B cell (primary cell): Measurements from ENCODE around the gene IGSF9. TPM values are rescaled to one million over a fixed set of nuclear protein-coding genes. Genes with fewer than 3 reads are reported as not detected.

Source experiments
- ATAC-seq: fragments of 200-7000 bp; cut with Tn5 transposase; one replicate; pipeline ENCODE4 v1.10.0; 2021; ENCODE audit warnings: low read depth, mild to moderate bottlenecking, moderate number of reproducible peaks, moderate library complexity
- CTCF ChIA-PET: fragments of 350-600 bp; sonication (Branson Sonifier 250); formaldehyde crosslinking; loops from one replicate; lab custom pipeline; 2021; ENCODE audit warnings: antibody characterized with exemption, inconsistent platforms; lab: Charles Lee
- POLR2A ChIA-PET: fragments of 350-600 bp; sonication (Branson Sonifier 250); formaldehyde crosslinking; loops from one replicate; lab custom pipeline; 2021; ENCODE audit warnings: antibody characterized with exemption; lab: Charles Lee
- DNase-seq: peaks from one replicate; pipeline ENCODE4 v3.0.0; 2013
- H2AFZ ChIP-seq: 2 replicates; pipeline ENCODE4 v1.6.1; 2012; ENCODE audit warnings: mild to moderate bottlenecking, low read depth, low read length; ENCODE audit not compliant: insufficient read depth, poor library complexity, severe bottlenecking
- H3K27ac ChIP-seq, 2 donors: 1 replicate in 1 of 2; 2 replicates in 1 of 2; pipeline ENCODE4 v1.5.1; 2012 to 2013; ENCODE audit warnings: low read length in 2 of 2, mild to moderate bottlenecking in 2 of 2, moderate library complexity in 1 of 2
- H3K27me3 ChIP-seq, 4 experiments: fragments of 200-600 bp in 1 of 4; sonication (generic) in 1 of 4; replicated peaks in 1 of 4; 1 replicate in 2 of 4; 2 replicates in 2 of 4; pipeline versions ENCODE4 v1.6.1 to v1.7.0; 2013 to 2016; ENCODE audit warnings: low read length in 3 of 4, mild to moderate bottlenecking in 2 of 4, mixed read lengths in 1 of 4, moderate library complexity in 1 of 4; ENCODE audit not compliant: insufficient read depth in 4 of 4, control insufficient read depth in 3 of 4; ENCODE audit errors: control extremely low read depth in 1 of 4
- H3K36me3 ChIP-seq, 2 experiments: replicated peaks in 1 of 2; 1 replicate in 1 of 2; 2 replicates in 1 of 2; pipeline versions ENCODE4 v1.6.1 to v1.7.1; 2013; ENCODE audit warnings: low read length in 1 of 2; ENCODE audit not compliant: insufficient read depth in 2 of 2, control insufficient read depth in 1 of 2; ENCODE audit errors: control extremely low read depth in 1 of 2, extremely low read depth in 1 of 2
- H3K4me1 ChIP-seq, 2 donors: fragments of 200-600 bp in 1 of 2; sonication (generic) in 1 of 2; 1 replicate in 1 of 2; 2 replicates in 1 of 2; pipeline versions ENCODE4 v1.5.1 to v1.6.1; 2013 to 2017; ENCODE audit warnings: low read length in 2 of 2; ENCODE audit not compliant: control insufficient read depth in 2 of 2, insufficient read depth in 2 of 2
- H3K4me2 ChIP-seq: replicated peaks from 2 replicates; pipeline ENCODE3; 2012; ENCODE audit warnings: mild to moderate bottlenecking, low read depth, low read length; ENCODE audit not compliant: poor library complexity, severe bottlenecking
- H3K4me3 ChIP-seq, 5 experiments: fragments of 200-600 bp in 1 of 5; sonication (generic) in 1 of 5; 1 replicate in 3 of 5; 2 replicates in 2 of 5; pipeline versions ENCODE4 v1.5.1 to v1.7.0; 2011 to 2016; ENCODE audit warnings: low read length in 4 of 5, mild to moderate bottlenecking in 4 of 5, low read depth in 2 of 5, control low read depth in 1 of 5, moderate library complexity in 1 of 5; ENCODE audit not compliant: insufficient read depth in 1 of 5; ENCODE audit errors: control extremely low read depth in 1 of 5, extremely low read depth in 1 of 5
- H3K79me2 ChIP-seq: fragments of 200-600 bp; sonication (generic); one replicate; pipeline ENCODE4 v1.6.0; 2016; ENCODE audit warnings: low read length; ENCODE audit not compliant: control insufficient read depth, insufficient read depth
- H3K9ac ChIP-seq: fragments of 200-600 bp; sonication (generic); 2 replicates; pipeline ENCODE4 v1.6.1; 2017; ENCODE audit warnings: mild to moderate bottlenecking, low read length, moderate library complexity
- H3K9me3 ChIP-seq, 3 donors: one replicate each; pipeline versions ENCODE4 v1.6.1 to v1.7.1; 2013; ENCODE audit warnings: low read length in 2 of 3; ENCODE audit not compliant: control insufficient read depth in 2 of 3, insufficient read depth in 1 of 3; ENCODE audit errors: control extremely low read depth in 1 of 3
- H4K20me1 ChIP-seq: 2 replicates; pipeline ENCODE4 v1.6.0; 2012; ENCODE audit warnings: mild to moderate bottlenecking, low read length; ENCODE audit not compliant: insufficient read depth, control insufficient read depth, poor library complexity, severe bottlenecking
- H3K27ac Mint-ChIP-seq: one replicate; pipeline ENCODE4 v1.8.0; 2021; ENCODE audit warnings: mixed read lengths
- H3K27me3 Mint-ChIP-seq: one replicate; pipeline ENCODE4 v1.8.0; 2021; ENCODE audit warnings: mixed read lengths
- H3K4me1 Mint-ChIP-seq: one replicate; pipeline ENCODE4 v1.8.0; 2021; ENCODE audit warnings: mixed read lengths
- H3K4me3 Mint-ChIP-seq: one replicate; pipeline ENCODE4 v1.8.0; 2021; ENCODE audit warnings: mixed read lengths
- H3K9me3 Mint-ChIP-seq: one replicate; pipeline ENCODE4 v1.8.0; 2022; ENCODE audit warnings: mixed read lengths; ENCODE audit not compliant: insufficient read depth
- CTCF ChIP-seq: fragments of 200-600 bp; IDR thresholded peaks from one replicate; pipeline ENCODE4 v1.8.0; 2022; ENCODE audit warnings: antibody characterized with exemption, mild to moderate bottlenecking
- EZH2 ChIP-seq: IDR thresholded peaks from 2 replicates; pipeline ENCODE4 v1.6.1; 2012; ENCODE audit warnings: borderline replicate concordance, low read depth, mild to moderate bottlenecking, moderate library complexity, low read length; ENCODE audit not compliant: insufficient read depth, poor library complexity, severe bottlenecking
- WGBS: methylation state at CpG from one replicate; pipeline ENCODE4 v1.1.5; 2013; ENCODE audit warnings: missing lambda C conversion rate; ENCODE audit not compliant: insufficient coverage; 5-methylcytosine and 5-hydroxymethylcytosine counted together
- intact Hi-C: fragments of 100-400 bp; cut with micrococcal nuclease; formaldehyde crosslinking; loops from one replicate; pipeline ENCODE4 v1.10.0; 2022
- polyA plus RNA-seq: library from polyadenylated mRNA; depleted of rRNA; stranded (reverse); fragments of >200 nt; gene quantifications from 2 replicates; pipeline ENCODE4 v1.2.3, GENCODE V29; 2012
- total RNA-seq, 2 donors: library from RNA; stranded (reverse); fragments of 120-200 nt in 1 of 2; gene quantifications; 1 replicate in 1 of 2; 2 replicates in 1 of 2; pipeline versions ENCODE4 v1.2.3 to v1.2.4, GENCODE V29; 2013 to 2022

Gene IGSF9
- total and polyA plus RNA-seq, 2 donors (not counting 1 experiment from before 2014, with no cell fraction given), result 0.36 to 0.37 TPM

- H3K4me3 Mint-ChIP-seq, result no peak overlapping the region
Measured at GRCh38 chr1:159989581-159989980, 44.2 kb upstream of the IGSF9 start.

GRCh38 chr1:159988006-159988405, 42.6 kb upstream of the IGSF9 start:
- Histone ChIP-seq H3K4me2 (no peak overlapping the region), H3K4me3 (no peak overlapping the region), H3K27ac (no peak overlapping the region), H2AFZ (no peak overlapping the region), H3K27me3 (peaks cover 0 to 18% (median 6%) of the 10 kb centered on the region in 4 experiments), H3K79me2 (no peaks in the 10 kb centered on the region), H3K9me3 (no peaks in the 10 kb centered on the region), H4K20me1 (no peaks in the 10 kb centered on the region), H3K4me1 (no peaks in the 10 kb centered on the region), H3K36me3 (no peaks in the 10 kb centered on the region), H3K9ac (no peak overlapping the region)
- Mint-ChIP-seq H3K27ac (no peak overlapping the region), H3K27me3 (peaks cover 41% of the 10 kb centered on the region), H3K4me3 (no peak overlapping the region), H3K4me1 (peaks cover 5% of the 10 kb centered on the region), H3K9me3 (no peaks in the 10 kb centered on the region)
- ChIA-PET CTCF (no interaction called here), POLR2A (no interaction called here)
- intact Hi-C loops, result no loop called here
- 30% methylated on average over 1 of the region's 1 CpG for WGBS
- DNase-seq, result no peak
- TF ChIP-seq EZH2 (no peak), CTCF (no peak)
- no peak for ATAC-seq

More at GRCh38 chr1:159989581-159989980, 44.2 kb upstream of the IGSF9 start:
- Histone ChIP-seq H3K4me3 (no peak overlapping the region), H3K4me1 (no peaks in the 10 kb centered on the region), H3K36me3 (no peaks in the 10 kb centered on the region), H3K27me3 (peaks cover 0 to 15% (median 6%) of the 10 kb centered on the region in 4 experiments), H2AFZ (no peak overlapping the region), H3K79me2 (no peaks in the 10 kb centered on the region), H4K20me1 (no peaks in the 10 kb centered on the region), H3K9me3 (no peaks in the 10 kb centered on the region), H3K27ac (no peak overlapping the region), H3K4me2 (no peak overlapping the region), H3K9ac (no peak overlapping the region)
- DNase-seq (no peak), ATAC-seq (no peak)
- TF ChIP-seq CTCF (no peak), EZH2 (no peak)
- ChIA-PET POLR2A (no interaction called here), CTCF (interaction anchor here (1.4 kb wide), 1 partner anchor 97 kb away, joined by 4 read pairs; no protein-coding TSS in a partner anchor)
- H3K4me1 Mint-ChIP-seq, result peaks cover 5% of the 10 kb centered on the region
- intact Hi-C loops, result no loop called here
- peaks cover 35% of the 10 kb centered on the region for H3K27me3 Mint-ChIP-seq
- H3K27ac Mint-ChIP-seq, result no peak overlapping the region
- no peaks in the 10 kb centered on the region for H3K9me3 Mint-ChIP-seq
- WGBS, result 86% methylated on average over 3 of the region's 3 CpGs
